HepG2 (cell line): ENCODE results near the gene FAM114A1. TPM values are rescaled to one million over a fixed set of nuclear protein-coding genes. Genes with fewer than 3 reads are reported as not detected.

Experiments
- ARNT2 ChIP-seq: sonication (generic); formaldehyde crosslinking; IDR thresholded peaks from 2 replicates; pipeline ENCODE4 v1.8.0; 2022; ENCODE audit warnings: mild to moderate bottlenecking, low read depth, missing genetic modification reagents, moderate library complexity
- ATF7-NPFF ChIP-seq: sonication (generic); formaldehyde crosslinking; IDR thresholded peaks from 2 replicates; pipeline ENCODE4 v1.8.1; 2023; ENCODE audit warnings: mild to moderate bottlenecking, low read depth, missing genetic modification reagents, moderate library complexity
- CAMTA2 ChIP-seq: sonication (generic); formaldehyde crosslinking; IDR thresholded peaks from 2 replicates; pipeline ENCODE4 v1.4.0; 2020; ENCODE audit warnings: mild to moderate bottlenecking, missing genetic modification reagents, borderline replicate concordance
- GFI1 ChIP-seq: sonication (generic); formaldehyde crosslinking; IDR thresholded peaks from 2 replicates; pipeline ENCODE4 v1.5.0; 2020; ENCODE audit warnings: missing genetic modification reagents, mild to moderate bottlenecking, borderline replicate concordance
- KDM2A ChIP-seq: sonication (generic); formaldehyde crosslinking; IDR thresholded peaks from 2 replicates; pipeline ENCODE4 v1.4.0; 2020; ENCODE audit warnings: low read depth, missing genetic modification reagents, borderline replicate concordance
- MBNL3 ChIP-seq: fragments of 250-450 bp; sonication (Bioruptor Pico); conservative IDR thresholded peaks from 2 replicates; pipeline ENCODE4 v1.8.0; 2022; ENCODE audit warnings: mild to moderate bottlenecking, inconsistent platforms
- NR2F1 ChIP-seq, 2 experiments: fragments of 450-650 bp in 1 of 2; formaldehyde crosslinking in 1 of 2; IDR thresholded peaks; 2 replicates each; pipeline versions ENCODE4 v1.5.0 to v1.6.1; 2016 to 2020; ENCODE audit warnings: mild to moderate bottlenecking in 1 of 2, missing compliant biosample characterization in 1 of 2, missing genetic modification reagents in 1 of 2, moderate library complexity in 1 of 2
- NR2F6 ChIP-seq, 2 experiments: IDR thresholded peaks; 2 replicates each; pipeline ENCODE4 v1.6.1; 2016; ENCODE audit warnings: antibody characterized with exemption in 1 of 2, mild to moderate bottlenecking in 1 of 2
- TAF1 ChIP-seq: sonication (generic); formaldehyde crosslinking; IDR thresholded peaks from 2 replicates; pipeline ENCODE4 v1.4.0; 2020; ENCODE audit warnings: missing genetic modification reagents
- ZMYM2 ChIP-seq: sonication (generic); formaldehyde crosslinking; IDR thresholded peaks from 2 replicates; pipeline ENCODE4 v1.8.0; 2022; ENCODE audit warnings: mild to moderate bottlenecking, missing genetic modification reagents
- ZNF614 ChIP-seq: IDR thresholded peaks from 2 replicates; pipeline ENCODE4 v1.6.1; 2018; ENCODE audit warnings: missing biosample characterization, missing genetic modification reagents, inconsistent platforms, borderline replicate concordance
- ZSCAN20 ChIP-seq: sonication (generic); formaldehyde crosslinking; IDR thresholded peaks from 2 replicates; pipeline ENCODE4 v1.4.0; 2020; ENCODE audit warnings: missing genetic modification reagents, mild to moderate bottlenecking, borderline replicate concordance
- ZZZ3 ChIP-seq: sonication (generic); formaldehyde crosslinking; IDR thresholded peaks from 2 replicates; pipeline ENCODE4 v1.4.0; 2020; ENCODE audit warnings: missing genetic modification reagents, mild to moderate bottlenecking, borderline replicate concordance
- polyA plus RNA-seq, 8 experiments: library from polyadenylated mRNA; depleted of rRNA in 3 of 8; stranded (reverse) in 7 of 8; unstranded in 1 of 8; fragments of >200 nt; fragmentation: Illumina TruSeq in 4 of 8; extraction: Trizol in 4 of 8; gene quantifications; 2 replicates each; pipeline versions ENCODE4 v1.2.1 to v1.2.3, GENCODE V29; 2011 to 2016; ENCODE audit warnings: low read depth in 4 of 8, missing spikeins in 1 of 8, mixed read lengths in 1 of 8; ENCODE audit not compliant: insufficient read depth in 1 of 8
- total RNA-seq, 5 experiments: library from RNA; depleted of rRNA; stranded (reverse); fragments of >200 nt; fragmentation: Illumina TruSeq; extraction: Trizol; gene quantifications; 2 replicates each; pipeline ENCODE4 v1.2.3, GENCODE V29; 2016; ENCODE audit warnings: low read depth in 1 of 5
- TF ChIP-seq, protein P1 (sequence below): sonication (generic); formaldehyde crosslinking; IDR thresholded peaks from 2 replicates; pipeline ENCODE4 v1.5.1; 2020; ENCODE audit warnings: mild to moderate bottlenecking, missing genetic modification reagents, borderline replicate concordance

The FAM114A1 gene
- total and polyA plus RNA-seq, 2 of the 13 experiments (the other 11 are each of a cell fraction or from before 2014, with no cell fraction given): 61.0 to 76.9 TPM

DNA sequence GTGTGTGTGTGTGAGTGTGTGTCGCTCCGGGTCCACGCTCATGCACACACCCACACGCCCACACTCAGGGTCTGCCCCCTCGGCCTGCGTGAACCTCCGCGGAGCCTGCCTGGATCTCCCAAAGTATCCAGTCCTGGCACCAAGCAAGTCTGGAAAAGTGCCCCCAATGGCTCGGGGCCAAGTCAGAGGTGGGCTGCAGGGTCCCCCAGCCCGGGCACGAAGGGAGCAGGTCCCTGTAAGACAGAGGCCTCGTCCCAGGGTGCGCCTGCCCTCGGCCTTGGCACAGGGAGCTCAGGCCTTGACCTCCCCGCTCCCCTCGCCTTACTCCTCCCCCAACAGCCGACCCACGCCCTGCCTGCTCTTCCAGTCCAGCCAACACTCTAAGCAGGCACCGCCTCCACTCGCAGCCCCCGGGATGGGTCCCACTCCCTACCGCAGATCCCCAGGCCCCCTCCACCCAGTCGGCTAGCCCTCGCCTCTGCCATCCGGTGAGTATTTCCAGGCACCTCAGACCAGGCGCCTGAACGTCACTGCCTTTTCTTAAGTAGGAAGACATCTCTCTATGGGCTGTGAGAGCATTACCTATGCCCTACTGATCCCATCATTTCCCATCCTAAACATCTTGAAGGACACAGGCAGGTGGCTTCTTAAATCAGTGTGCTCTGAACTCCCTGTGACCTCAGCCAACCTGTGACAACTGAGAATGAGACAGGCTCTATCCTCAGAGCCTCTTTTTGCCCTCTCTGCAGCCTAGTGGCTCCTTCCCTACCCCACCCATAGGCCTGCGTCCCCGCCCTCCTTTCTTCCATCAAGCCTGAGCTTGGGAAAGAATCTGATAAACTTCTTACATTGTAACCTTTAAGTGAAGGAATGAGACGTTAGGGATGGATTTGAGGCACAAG, 704 bp downstream of the FAM114A1 start (continued):
- TF ChIP-seq TAF1 (CRISPR knock-in tag) (peak; percentile 52; the same call in 1 of the 2 replicates), ZSCAN20 (CRISPR knock-in tag) (no peak), NR2F1 (CRISPR knock-in tag; IDR thresholded peaks at IDR 0.05) (peak; percentile 53 to 58), GFI1 (no peak), ATF7-NPFF (CRISPR knock-in tag) (no peak), ZZZ3 (CRISPR knock-in tag) (peak; percentile 61; the same call in 1 of the 2 replicates), ZNF614 (CRISPR knock-in tag) (no peak), KDM2A (CRISPR knock-in tag) (peak; percentile 49; the same call in 1 of the 2 replicates), NR2F6 (IDR thresholded peaks at IDR 0.05) (peak; percentile 65; the same call in 1 of the 2 replicates), NR2F6 (CRISPR knock-in tag; IDR thresholded peaks at IDR 0.05) (peak; percentile 84), ARNT2 (CRISPR knock-in tag) (no peak; the same call in 1 of the 2 replicates), MBNL3 (CRISPR knock-in tag) (no peak), ZMYM2 (CRISPR knock-in tag) (no peak), CAMTA2 (no peak)
- TF ChIP-seq, protein P1, sequence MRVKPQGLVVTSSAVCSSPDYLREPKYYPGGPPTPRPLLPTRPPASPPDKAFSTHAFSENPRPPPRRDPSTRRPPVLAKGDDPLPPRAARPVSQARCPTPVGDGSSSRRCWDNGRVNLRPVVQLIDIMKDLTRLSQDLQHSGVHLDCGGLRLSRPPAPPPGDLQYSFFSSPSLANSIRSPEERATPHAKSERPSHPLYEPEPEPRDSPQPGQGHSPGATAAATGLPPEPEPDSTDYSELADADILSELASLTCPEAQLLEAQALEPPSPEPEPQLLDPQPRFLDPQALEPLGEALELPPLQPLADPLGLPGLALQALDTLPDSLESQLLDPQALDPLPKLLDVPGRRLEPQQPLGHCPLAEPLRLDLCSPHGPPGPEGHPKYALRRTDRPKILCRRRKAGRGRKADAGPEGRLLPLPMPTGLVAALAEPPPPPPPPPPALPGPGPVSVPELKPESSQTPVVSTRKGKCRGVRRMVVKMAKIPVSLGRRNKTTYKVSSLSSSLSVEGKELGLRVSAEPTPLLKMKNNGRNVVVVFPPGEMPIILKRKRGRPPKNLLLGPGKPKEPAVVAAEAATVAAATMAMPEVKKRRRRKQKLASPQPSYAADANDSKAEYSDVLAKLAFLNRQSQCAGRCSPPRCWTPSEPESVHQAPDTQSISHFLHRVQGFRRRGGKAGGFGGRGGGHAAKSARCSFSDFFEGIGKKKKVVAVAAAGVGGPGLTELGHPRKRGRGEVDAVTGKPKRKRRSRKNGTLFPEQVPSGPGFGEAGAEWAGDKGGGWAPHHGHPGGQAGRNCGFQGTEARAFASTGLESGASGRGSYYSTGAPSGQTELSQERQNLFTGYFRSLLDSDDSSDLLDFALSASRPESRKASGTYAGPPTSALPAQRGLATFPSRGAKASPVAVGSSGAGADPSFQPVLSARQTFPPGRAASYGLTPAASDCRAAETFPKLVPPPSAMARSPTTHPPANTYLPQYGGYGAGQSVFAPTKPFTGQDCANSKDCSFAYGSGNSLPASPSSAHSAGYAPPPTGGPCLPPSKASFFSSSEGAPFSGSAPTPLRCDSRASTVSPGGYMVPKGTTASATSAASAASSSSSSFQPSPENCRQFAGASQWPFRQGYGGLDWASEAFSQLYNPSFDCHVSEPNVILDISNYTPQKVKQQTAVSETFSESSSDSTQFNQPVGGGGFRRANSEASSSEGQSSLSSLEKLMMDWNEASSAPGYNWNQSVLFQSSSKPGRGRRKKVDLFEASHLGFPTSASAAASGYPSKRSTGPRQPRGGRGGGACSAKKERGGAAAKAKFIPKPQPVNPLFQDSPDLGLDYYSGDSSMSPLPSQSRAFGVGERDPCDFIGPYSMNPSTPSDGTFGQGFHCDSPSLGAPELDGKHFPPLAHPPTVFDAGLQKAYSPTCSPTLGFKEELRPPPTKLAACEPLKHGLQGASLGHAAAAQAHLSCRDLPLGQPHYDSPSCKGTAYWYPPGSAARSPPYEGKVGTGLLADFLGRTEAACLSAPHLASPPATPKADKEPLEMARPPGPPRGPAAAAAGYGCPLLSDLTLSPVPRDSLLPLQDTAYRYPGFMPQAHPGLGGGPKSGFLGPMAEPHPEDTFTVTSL (CRISPR knock-in tag): no peak
